SK-N-DZ (cell line): Measurements from ENCODE around the gene PPT2.

Experiments used
- DNase-seq: peaks from one replicate; pipeline ENCODE4 v3.0.0-alpha.2; 2015; ENCODE audit warnings: low spot score

PPT2 gene

DNA sequence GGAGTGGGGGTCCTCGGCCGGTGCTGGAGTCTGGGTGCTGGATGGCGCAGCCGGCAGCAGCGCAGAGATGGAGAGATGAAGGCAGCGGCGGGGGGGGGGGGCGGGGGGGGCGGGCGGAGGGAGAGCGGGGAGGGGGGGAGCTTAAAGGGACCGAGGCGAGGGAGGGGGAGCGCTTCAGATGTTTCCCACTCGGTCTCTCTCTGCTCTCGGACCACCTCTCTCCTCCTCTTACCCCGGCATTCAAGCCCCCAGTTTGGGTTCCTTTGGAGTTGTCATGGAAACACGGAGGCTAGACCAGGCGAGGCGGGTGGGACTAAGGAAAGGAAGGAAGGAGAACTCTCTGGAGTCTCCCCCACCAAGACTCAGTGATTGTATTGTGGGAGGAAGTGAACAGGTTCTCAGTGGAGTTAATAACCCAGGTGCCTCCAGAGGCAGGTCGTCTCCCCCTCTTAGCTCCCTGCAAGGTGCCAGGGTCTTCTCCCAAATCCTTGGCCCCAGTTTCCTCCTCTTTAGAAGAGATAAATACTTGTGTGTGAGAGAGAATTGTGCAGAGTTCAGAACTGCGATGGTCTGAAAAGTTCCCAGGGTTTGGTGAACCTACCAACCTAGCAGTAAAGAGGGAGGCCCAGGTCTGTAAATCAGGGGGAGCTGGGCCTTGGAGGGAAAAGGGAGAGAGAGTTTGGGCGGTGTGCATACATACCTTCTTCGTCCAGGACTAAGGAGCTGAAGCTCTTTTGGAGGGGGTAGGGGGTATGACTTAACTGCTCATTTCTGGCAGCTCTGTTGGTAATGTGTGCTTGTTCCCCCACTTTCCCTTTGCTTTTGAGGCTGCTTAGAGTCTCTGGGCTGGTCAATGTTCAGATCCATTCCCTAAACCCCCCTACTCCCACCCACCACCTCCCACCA is 1.8 kb upstream of the PPT2 start, which contains the start of gene PRRT1:
PRRT1 (minus strand) TSS at position 77 of the 906 bp plus-strand sequence. CDS start 112 bp downstream, outside the sequence.
- DNase-seq, result peak; percentile 33

DNA sequence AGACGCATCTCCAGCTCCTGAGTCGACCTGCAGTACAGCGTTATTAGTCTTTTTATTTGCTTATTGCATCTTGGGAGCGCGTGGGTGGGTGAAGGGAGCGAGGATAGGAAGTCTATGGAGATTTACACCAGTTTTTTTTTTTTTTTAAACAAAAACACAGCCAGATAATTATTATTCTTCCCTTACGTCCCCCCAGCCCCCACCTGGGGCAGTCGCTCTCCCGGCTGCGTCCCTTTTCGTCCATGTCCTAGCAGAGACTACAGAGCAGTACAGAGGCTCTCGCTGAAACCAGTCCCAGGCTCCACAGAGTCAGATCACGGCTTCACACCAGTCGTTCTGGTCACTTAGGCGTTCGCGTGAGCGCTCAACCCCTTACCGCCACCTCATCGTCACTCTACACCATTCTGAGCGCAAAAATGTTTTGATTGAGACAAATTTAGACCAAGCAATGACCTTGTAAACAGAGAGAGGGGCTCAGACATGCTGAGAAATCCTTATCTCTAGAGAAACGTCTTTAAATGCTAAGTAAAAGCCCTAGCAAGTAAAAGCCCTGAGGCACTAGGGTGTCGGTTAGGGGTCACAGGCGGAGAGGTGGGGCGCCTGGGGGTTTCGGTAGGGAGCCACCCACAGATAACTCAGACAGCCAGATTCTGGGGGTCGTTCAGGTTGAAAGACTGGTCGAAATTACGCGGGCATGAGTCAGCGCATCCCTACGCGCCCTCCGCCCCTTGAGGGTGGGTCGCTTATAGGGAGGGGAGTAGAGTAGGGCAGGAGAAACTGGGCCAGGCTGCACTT is 975 bp upstream of the PPT2 start:
- peak; percentile 68 for DNase-seq

DNA sequence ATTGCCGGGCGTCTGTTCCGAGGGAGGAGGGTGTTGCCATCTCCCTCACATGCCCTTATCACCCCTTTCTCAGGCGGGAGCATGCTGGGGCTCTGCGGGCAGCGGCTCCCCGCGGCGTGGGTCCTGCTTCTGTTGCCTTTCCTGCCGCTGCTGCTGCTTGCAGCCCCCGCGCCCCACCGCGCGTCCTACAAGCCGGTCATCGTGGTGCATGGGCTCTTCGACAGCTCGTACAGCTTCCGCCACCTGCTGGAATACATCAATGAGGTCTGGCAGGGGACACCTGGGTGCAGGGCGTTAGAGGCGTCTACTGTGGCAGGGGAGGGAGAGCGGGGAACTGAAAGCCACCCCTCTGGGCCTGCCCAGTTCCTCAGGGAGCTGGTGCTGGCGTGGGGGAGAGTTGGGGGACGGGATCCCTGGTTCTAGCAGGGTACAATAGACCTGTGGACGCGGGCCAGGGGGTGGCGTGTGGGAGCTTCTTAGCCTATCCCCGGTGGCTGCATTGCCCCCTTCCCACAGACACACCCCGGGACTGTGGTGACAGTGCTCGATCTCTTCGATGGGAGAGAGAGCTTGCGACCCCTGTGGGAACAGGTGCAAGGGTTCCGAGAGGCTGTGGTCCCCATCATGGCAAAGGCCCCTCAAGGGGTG is 697 bp downstream of the PPT2 start:
- DNase-seq, result peak; percentile 79

DNA sequence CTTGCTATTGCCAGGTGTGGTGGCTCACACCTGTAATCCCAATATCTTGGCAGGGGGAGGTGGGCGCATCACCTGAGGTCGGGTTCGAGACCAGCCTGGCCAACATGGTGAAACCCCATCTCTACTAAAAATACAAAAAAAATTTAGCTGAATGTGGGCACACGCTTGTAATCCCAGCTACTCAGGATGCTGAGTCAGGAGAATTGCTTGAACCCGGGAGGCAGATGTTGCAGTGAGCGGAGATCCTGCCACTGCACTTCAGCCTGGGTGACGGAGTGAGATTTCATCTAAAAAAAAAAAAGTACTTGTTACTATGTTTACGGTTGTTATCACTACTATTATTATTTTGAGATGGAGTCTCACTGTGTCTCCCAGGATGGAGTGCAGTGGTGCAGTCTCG is 3.0 kb downstream of the PPT2 start:
- DNase-seq, result no peak

DNA sequence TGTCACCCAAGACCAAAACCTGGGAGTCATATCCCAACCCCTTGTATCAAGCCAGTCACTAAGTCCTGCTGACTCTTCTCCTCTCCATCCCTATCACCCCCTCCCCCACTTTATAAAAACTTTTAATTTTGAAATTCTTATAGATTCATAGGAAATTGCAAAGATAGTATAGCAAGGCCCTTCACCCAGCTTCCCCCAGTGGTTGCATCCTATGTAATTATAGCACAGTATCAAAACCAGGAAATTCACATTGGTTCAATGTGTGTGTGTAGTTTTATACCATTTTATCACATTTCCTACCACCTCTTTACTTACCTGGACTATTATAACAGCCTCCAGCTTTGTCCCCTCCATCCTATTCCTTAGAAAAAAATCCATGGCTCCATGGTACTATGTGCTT is 4.1 kb downstream of the PPT2 start:
- no peak for DNase-seq

DNA sequence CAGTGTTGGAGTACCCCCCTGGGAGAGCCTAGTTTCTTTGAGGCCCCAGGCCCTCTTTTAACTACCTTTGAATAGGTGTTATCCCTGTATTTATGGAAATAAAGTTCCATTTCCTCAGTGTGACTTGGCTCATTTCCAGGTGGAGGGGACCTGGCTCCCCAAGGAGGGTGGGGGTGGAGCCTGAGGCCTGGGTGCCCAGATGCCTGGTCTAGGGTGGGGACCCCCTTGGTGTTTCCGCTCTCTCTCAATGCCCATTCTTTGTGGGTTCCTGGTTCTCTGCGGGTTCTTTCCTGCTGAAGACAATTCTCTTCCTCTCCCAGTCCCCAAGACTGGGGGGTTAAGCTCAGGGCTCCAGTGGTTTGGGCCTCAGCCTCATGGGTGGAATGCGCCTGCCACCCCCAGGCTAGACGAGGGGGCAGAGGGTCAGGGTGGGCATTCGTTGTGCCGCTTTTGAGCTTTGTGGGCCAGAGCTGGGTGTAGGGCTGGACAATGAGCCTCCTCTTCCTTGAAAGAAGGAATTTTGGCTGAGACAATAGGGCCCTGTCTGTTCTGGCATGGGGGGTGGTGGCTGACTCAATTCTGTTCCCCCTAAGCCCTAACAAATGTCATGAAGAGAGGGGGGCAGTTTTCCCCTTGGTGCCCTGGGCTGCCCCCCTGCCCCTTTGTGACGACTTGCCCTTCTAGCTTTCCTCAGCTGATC is 9.8 kb downstream of the PPT2 start:
- no peak for DNase-seq

DNA sequence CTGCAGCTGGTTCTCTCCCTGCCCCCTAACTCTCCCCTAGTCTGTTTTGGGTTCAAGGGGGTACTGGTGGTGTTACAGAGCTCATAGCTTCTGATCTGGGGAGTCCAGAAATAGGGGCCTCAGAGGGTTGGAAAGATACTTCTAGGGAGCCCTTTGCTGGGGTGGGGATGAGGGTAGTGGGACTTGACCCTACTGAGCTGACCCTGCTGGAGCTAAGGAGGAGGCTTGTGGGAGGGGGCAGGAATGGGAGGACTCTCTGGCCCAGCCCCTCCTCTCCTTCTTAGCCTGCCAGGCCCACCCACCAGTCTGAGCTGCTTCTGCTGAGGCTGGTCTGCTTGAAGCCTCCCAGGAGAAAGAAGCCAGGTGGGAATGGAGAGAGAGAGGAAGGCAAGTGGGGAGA is 10.4 kb downstream of the PPT2 start, which contains the start of gene EGFL8:
EGFL8 (plus strand) TSS at position 301 of the 400 bp plus-strand sequence. CDS start 1,571 bp downstream, outside the sequence.
- no peak for DNase-seq

DNA sequence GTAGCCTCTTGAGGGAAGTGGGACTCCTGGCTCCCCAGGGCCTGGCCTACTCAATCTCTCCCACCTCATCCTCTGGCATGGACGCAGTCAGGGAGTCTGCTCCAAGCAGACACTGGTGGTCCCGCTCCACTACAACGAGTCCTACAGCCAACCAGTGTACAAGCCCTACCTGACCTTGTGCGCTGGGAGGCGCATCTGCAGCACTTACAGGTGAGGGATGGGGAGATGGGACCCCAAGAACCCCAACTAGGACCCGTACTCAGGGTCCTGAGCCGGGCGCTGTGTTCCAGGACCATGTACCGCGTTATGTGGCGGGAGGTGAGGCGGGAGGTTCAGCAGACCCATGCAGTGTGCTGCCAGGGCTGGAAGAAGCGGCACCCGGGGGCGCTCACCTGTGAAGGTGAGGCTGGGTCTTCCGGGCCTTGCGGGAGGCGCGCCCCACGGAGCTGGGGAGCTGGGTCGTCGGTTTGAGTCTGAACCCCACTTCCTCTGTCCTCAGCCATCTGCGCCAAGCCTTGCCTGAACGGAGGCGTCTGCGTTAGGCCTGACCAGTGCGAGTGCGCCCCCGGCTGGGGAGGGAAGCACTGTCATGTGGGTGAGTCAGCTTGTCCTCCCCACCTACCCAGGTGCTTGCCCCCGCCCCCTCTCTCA is 12.6 kb downstream of the PPT2 start:
- no peak for DNase-seq

DNA sequence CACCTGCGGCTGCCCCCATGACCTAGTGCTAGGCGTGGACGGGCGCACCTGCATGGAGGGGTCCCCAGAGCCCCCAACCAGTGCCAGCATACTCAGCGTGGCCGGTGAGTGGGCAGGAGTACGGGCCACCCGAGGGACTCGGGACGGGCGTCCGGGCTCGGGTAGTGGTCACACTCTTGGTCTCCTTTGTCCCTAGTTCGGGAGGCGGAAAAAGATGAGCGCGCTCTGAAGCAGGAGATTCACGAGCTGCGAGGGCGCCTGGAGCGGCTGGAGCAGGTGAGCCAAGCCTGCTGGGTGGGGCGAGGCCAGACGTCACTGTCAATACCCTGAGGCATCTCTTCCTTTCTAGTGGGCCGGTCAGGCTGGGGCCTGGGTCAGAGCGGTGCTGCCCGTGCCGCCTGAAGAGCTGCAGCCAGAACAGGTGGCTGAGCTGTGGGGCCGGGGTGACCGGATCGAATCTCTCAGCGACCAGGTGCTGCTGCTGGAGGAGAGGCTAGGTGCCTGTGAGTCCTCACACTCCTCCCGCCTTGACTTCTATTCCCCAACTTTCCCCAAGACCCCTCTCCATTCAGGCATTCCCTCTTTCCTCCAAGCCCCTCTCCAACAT is 13.3 kb downstream of the PPT2 start:
- no peak for DNase-seq

DNA sequence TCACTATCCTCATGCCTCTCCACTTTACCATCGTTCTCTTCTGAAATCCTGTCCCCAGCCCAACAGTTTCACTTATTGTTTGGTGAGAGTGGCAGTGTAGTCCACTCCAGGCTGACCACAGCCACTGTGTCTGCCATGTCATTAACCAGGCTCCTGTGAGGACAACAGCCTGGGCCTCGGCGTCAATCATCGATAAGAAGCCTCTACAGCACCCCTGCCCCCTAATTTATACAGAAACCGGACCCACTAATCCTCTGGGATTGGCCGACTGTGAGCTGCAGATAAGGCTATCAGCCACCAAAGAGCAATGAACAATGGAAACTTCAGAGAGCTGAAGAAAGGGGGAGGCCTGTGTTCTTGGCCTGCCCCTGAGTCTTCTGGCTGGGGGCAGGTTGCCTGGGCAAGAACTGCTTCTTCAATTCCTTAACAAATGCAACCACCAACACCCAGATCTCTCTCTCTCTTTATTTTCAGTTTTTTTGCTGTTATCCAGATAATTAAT is 13.9 kb downstream of the PPT2 start:
- no peak for DNase-seq

DNA sequence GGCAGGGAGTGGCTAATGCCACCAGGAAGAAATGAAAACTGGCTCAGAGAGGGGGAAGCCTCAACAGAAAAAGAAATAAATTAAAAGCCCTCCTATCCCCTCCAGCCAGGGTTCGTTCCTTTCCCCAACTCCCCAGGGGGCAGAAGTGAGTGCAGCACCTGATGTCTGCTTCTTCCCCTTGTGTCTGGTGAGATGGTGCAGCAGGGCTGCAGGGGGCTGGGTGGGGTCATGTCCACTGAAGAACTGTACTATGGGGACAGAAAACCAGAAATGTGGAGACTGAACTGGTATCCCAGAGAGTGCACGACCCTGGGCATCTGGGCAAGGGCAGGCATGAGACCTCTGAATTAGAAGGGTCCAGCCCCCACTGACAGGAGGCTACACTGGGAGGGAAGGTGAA is 14.4 kb downstream of the PPT2 start:
- DNase-seq, result no peak

DNA sequence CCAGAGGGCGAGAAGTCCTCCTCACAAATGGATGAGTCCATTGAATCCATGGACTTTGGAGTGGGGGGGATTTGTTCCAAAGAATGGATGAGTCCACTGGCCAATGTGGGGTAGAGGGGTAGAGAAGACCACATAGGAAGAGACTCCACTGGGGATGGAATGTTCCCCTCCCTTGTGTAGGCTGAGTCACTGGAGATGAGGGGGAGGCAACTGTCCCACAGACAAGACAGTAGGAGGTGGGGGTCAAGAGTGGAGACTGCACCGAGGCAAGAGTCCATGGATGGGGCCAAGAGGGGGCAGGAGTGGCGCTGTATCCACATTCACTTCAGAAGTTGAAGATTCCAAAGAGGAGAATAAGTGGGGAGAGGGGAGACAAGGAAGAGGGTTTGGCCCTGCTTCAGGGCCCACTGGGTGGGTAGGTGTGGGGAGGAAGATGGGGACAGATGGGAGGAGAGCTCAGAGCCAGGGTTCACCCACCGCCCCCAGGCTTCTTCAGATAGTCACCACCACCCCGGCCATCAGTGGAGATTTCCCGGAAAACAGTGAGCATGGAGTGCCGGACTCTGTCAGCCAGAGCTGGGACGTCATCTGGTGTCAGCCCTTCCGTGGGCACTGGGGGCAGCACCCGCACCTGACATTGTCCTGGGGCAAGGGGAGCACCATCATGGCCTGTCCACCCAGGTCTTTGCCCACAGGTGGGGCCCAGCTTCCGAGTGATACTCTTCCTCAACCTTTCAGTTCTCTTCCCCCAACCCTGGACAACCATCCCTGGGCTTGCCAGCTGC is 15.1 kb downstream of the PPT2 start:
- no peak for DNase-seq

DNA sequence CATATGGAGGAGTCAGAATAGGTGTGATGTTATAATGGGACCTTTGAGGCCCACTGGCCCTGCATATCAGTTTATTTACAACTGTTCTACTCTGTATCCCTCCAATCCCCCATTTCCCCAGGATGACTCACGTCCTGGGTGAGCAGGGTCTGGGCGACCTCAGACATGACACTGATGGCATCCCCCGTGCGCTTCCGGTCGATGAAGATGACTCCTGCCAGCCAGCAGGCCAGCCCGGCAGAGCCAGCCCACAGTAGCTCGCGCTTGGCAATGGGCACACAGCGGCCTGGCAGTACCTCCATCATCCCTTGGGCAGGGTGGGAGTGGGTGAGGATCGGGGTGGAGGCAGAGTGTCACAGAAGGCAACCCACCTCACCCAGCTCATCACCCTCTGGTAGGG is 16.4 kb downstream of the PPT2 start:
- DNase-seq, result no peak

DNA sequence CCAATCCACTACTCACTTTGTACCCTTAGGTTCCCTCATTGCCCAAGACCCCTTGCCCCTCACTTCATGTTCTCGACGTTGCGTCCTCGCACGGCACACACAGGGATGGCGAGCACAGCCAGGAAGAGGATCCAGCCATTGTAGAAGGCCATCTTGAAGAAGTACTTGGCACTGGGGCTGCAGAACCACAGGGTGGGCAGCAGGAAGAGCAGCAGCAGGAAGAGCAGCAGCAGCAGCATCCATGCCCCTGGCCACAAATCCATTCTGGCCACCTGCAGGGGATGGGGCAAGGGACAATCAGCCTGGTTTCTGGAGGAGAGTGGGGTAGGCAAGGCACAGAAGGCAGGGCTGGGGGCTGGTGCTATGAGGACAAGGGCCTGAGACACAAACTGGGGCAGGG is 17.3 kb downstream of the PPT2 start:
- DNase-seq, result no peak

DNA sequence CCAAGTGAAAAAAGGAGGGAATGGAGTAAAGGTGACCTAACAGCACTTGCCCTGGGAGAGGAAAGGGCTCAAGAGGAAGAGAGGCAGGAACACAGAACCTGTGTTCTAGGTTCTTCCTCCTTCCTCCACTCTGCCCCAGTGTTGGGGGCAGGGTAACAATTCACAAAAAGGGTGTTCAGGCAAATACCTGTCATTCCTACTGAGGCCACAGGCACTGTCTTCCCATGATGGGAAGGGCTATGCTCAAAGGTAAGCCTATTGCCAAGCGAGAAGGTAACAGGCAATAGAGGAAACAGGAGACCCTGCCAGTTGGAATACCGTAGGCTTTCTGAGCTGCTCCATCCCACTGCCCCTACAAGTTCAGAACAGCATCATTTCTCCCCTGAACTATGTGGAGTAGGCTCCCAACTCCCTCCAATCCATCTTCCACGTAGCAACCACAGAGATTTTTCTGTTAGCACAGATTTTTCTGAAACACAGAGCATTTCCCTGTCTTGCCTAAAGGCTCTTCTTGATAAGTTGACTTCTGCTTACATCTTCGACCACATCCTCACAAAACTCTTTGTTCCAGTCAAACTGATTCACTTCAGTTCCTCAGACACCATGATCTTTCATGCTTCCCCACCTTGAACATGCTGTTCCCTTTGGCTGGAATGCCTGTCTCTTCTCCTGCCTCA is 19.2 kb downstream of the PPT2 start:
- no peak for DNase-seq

DNA sequence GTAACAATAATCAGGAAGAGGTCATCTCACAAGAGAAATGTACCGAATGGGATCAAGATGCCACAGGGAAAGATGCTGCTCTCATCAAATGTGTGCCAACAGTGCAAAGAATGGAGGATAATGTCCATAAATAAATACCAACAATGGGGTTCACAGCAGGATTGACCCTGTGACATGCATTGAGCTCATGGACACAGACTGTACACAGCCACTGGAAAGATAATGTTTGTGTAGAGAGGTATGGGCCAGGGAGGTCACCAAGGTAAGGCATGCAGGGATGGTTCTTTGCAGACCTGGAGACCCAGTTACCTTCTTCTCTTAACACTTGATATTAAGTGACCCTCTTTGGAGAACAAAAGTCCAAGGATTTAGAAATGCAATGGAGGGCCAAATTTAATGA is 20.5 kb downstream of the PPT2 start:
- no peak for DNase-seq

DNA sequence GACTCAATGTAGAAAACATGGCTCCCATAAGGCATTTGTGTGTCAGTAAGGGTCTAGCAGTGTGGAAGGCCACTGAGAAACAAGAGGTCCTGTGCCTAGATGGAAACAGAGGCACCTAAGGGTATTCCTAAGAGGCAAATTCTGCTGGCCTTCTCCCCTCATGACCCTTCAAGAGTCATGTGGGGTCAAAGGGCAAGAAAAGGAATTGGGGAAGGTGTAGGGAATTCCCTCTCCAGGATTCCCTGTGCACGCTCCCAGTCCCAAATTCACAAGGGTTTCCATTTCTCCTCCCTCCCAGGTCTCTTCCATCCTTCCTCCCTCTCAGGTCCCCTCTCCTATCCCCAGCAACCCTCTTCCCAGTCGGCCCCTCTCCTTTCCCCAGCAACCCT is 21.4 kb downstream of the PPT2 start:
- no peak for DNase-seq

DNA sequence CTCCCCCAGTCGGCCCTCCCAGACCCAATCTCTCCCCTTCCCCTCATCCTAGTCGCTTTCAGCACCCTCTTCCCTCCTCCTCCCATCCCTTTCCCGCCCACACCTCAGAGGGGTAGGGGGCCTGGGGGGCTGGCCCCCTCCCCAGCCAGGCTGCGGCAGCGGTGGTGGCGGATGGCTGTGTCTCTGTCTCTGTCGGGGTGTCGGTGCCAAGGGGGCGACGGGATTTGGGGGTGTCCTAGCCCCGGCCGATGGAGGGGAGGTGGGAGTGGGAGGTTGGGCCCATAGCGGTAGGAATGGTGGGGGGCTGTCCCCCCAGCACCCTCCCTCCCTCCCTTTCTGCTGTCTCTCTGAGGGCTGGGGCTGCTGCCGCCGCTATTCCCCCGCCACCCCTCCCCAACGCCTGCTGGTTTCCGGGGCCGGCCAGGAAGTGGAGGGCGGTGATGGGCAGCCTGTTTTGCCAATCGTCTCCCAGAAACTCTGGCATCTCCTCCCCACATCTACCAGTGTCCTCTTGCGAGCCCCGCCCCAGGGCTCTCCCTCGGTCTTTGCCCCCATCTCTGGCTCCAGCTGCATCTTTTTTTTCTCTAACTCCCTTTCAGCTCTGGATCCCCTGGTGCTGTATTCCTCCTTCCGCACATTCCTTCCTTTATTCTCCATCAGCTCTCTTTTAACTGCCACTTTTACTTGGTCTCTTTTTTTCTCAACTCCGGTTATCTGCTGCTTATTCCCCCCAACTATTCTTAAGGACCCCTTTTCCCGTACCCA is 22.0 kb downstream of the PPT2 start, which contains the start of gene AGPAT1:
AGPAT1 (minus strand) TSS at position 374 of the 765 bp plus-strand sequence. CDS start 4,588 bp downstream, outside the sequence.
- peak; percentile 96 for DNase-seq
